Mammary epithelial cell (primary cell): ENCODE results near the gene FBXL16.

Source experiments
- EZH2 ChIP-seq: IDR thresholded peaks from 2 replicates; pipeline ENCODE4 v1.6.1; 2012; ENCODE audit warnings: low read length, inconsistent platforms, borderline replicate concordance
- TF ChIP-seq, protein P1 (sequence below), 2 donors: IDR thresholded peaks in 1 of 2; conservative IDR thresholded peaks in 1 of 2; 2 replicates each; pipeline ENCODE4 v1.5.1; 2011 to 2012; ENCODE audit warnings: inconsistent platforms in 2 of 2, low read length in 2 of 2, mild to moderate bottlenecking in 2 of 2, control low read depth in 1 of 2, low read depth in 1 of 2; ENCODE audit not compliant: insufficient read depth in 1 of 2; ENCODE audit errors: extremely low read depth in 1 of 2

DNA sequence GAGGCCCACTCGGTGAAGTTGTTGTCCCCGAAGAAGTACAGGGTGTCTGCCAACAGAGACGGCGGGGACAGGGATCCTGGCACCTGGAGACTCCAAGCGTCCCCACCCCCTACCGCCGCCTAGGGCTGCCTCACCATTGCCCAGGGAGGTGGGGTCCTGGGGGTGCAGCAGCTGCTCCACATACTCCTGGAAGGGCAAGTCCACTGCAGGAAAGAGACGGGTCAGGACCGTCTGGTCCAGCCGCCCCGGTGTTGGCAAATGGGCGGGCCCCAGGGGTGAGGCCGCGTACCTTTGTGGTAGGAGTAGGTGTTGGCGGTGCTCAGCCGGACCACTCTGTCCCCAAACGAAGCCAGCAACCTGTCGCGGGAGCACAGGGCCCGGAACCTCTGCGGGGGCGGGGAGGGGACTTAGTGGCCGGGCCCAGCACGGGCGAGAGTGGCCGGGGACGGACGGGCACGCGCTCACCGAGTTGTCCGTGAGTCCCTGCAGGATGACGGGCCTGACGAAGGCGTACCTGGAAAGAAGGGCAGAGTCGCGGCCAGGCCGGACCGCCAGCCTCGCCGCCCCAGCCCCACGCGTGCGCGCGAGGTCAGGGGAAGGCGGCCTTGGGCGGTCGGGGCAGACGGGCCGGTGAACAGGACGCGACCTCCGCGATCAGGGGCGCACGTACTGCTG, 22.1 kb downstream of the FBXL16 start:
- TF ChIP-seq EZH2: no peak
- TF ChIP-seq, protein P1, sequence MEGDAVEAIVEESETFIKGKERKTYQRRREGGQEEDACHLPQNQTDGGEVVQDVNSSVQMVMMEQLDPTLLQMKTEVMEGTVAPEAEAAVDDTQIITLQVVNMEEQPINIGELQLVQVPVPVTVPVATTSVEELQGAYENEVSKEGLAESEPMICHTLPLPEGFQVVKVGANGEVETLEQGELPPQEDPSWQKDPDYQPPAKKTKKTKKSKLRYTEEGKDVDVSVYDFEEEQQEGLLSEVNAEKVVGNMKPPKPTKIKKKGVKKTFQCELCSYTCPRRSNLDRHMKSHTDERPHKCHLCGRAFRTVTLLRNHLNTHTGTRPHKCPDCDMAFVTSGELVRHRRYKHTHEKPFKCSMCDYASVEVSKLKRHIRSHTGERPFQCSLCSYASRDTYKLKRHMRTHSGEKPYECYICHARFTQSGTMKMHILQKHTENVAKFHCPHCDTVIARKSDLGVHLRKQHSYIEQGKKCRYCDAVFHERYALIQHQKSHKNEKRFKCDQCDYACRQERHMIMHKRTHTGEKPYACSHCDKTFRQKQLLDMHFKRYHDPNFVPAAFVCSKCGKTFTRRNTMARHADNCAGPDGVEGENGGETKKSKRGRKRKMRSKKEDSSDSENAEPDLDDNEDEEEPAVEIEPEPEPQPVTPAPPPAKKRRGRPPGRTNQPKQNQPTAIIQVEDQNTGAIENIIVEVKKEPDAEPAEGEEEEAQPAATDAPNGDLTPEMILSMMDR (conservative IDR thresholded peaks at IDR 0.05 in 1 of 2, IDR thresholded peaks at IDR 0.05 in 1 of 2; ENCODE audit: extremely low read depth in 1 of 2, insufficient read depth in 1 of 2, low read depth in 1 of 2, low read length in 2 of 2): no peak
